Measurements from ENCODE around the gene NDUFC2. TPM values are rescaled to one million over a fixed set of nuclear protein-coding genes. Genes with fewer than 3 reads are reported as not detected.

Gene NDUFC2
- total and polyA plus RNA-seq, 8 donors, result 53.6 to 336 (median 119) TPM; not detected in 1

DNA sequence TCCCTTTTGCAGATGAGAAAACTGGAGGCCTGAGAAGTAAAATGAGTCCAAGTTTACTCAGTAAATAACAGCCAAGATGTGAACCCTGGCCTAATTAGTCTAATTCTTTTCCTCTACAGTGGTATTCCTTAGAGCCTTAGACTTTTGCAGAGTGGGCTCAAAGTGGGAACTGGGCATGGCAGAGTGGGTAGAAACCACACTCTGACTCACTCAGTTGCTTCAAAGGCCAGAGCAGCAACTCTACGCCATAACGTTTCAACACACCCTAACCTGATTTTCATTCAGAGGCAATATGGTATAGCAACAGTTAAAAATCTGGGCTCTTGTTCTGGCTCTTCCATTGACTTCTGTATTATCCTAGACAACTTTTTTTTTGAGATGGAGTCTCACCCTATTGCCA, 13.2 kb downstream of the NDUFC2 start:
- Histone ChIP-seq H3K27me3 (no peaks in the 10 kb centered on the region), H3K4me1 (peaks cover 0 to 7% (median 3%) of the 10 kb centered on the region in 4 donors), H3K4me3 (no peak overlapping the region), H3K27ac (no peak overlapping the region), H3K36me3 (peaks cover 6 to 46% (median 43%) of the 10 kb centered on the region in 4 donors), H3K9me3 (no peaks in the 10 kb centered on the region)
- no peak for DNase-seq
- WGBS, 5 donors, result 65 to 79% (median 76%) methylated on average over 2 of the region's 2 CpGs
- no peak for TF ChIP-seq POLR2AphosphoS5 (IDR thresholded peaks at IDR 0.05)
- TF ChIP-seq POLR2A (IDR thresholded peaks at IDR 0.05), result no peak
- TF ChIP-seq EP300 (IDR thresholded peaks at IDR 0.05), result no peak
- TF ChIP-seq, protein P1, sequence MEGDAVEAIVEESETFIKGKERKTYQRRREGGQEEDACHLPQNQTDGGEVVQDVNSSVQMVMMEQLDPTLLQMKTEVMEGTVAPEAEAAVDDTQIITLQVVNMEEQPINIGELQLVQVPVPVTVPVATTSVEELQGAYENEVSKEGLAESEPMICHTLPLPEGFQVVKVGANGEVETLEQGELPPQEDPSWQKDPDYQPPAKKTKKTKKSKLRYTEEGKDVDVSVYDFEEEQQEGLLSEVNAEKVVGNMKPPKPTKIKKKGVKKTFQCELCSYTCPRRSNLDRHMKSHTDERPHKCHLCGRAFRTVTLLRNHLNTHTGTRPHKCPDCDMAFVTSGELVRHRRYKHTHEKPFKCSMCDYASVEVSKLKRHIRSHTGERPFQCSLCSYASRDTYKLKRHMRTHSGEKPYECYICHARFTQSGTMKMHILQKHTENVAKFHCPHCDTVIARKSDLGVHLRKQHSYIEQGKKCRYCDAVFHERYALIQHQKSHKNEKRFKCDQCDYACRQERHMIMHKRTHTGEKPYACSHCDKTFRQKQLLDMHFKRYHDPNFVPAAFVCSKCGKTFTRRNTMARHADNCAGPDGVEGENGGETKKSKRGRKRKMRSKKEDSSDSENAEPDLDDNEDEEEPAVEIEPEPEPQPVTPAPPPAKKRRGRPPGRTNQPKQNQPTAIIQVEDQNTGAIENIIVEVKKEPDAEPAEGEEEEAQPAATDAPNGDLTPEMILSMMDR (IDR thresholded peaks at IDR 0.05), result no peak
- intact Hi-C loops (cut with DNase I; ENCODE audit: low total_unique reads), result no loop called here

DNA sequence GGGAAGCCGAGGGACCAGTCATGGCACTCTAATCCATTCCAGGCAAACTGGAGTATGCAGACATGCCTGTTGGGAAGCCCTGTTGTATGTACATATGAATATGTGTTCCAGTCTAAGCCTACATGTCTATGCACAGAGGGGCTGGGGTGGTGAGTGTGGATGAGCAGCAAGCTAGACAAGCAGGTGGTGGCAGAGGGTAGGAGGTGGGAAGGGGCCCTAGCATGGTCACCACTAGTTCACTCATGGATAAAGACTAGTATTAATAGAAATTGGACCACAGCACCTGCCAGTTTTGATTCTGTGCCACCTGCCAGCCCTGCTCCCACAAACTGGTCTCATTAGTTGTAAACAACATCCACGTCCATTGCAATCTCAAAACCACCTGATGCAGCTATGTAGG, 14.5 kb downstream of the NDUFC2 start:
- H3K4me1 ChIP-seq, result peaks cover 0 to 14% (median 7%) of the 10 kb centered on the region in 4 donors
- no peak overlapping the region for H3K4me3 ChIP-seq
- TF ChIP-seq POLR2A (IDR thresholded peaks at IDR 0.05), result no peak
- no peak for TF ChIP-seq POLR2AphosphoS5 (IDR thresholded peaks at IDR 0.05)
- TF ChIP-seq, protein P1 (IDR thresholded peaks at IDR 0.05), result no peak
- TF ChIP-seq EP300 (IDR thresholded peaks at IDR 0.05), result no peak
- no peak overlapping the region for H3K27ac ChIP-seq
- no peak for DNase-seq
- no peaks in the 10 kb centered on the region for H3K9me3 ChIP-seq
- intact Hi-C loops (cut with DNase I; ENCODE audit: low total_unique reads), result no loop called here
- no peaks in the 10 kb centered on the region for H3K27me3 ChIP-seq
- WGBS, 5 donors, result 84 to 89% (median 87%) methylated on average over 2 of the region's 2 CpGs
- H3K36me3 ChIP-seq, result peaks cover 0 to 33% (median 30%) of the 10 kb centered on the region in 4 donors

DNA sequence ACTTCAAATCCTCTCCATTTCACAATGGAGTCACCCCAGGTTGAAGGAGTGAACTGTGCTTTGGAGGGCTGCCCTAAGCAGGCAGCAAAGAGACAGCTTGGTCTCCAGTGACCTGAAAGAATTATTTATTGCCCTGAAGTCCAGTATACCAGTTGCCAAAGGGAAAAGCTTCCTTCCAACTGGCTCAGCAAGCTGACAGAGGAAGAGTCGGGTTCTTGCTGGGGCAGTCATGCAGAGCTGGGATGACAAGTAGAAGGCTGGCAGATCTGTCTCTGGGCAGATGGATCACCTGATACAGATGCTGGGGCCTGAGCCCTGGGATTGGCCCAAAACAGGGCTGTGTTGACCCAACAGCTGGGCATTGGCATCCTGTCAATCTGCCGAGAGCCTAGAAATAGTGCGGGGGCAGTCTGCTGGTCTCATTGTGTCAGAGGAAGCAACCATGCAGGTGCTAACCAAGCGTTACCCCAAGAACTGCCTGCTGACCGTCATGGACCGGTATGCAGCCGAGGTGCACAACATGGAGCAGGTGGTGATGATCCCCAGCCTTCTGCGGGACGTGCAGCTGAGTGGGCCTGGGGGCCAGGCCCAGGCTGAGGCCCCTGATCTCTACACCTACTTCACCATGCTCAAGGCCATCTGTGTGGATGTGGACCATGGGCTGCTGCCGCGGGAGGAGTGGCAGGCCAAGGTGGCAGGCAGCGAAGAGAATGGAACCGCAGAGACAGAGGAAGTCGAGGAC, 16.1 kb downstream of the NDUFC2 start, which contains the start of gene THRSP:
THRSP (plus strand) TSS at position 422 of the 742 bp plus-strand sequence; CDS start at position 443, 21 bp downstream.
- H3K36me3 ChIP-seq, result peaks cover 0 to 19% (median 14%) of the 10 kb centered on the region in 4 donors
- peaks cover 0 to 14% (median 7%) of the 10 kb centered on the region in 4 donors for H3K4me1 ChIP-seq
- no peak for TF ChIP-seq POLR2A (IDR thresholded peaks at IDR 0.05)
- H3K9me3 ChIP-seq, result no peaks in the 10 kb centered on the region
- intact Hi-C loops (cut with DNase I; ENCODE audit: low total_unique reads), result no loop called here
- DNase-seq, result no peak
- H3K27me3 ChIP-seq, result no peaks in the 10 kb centered on the region
- no peak within 1 kb of the TSS for H3K27ac ChIP-seq
- WGBS, 5 donors, result 94 to 97% (median 95%) methylated on average over 12 to 14 of the region's 14 CpGs
- no peak within 1 kb of the TSS for H3K4me3 ChIP-seq

DNA sequence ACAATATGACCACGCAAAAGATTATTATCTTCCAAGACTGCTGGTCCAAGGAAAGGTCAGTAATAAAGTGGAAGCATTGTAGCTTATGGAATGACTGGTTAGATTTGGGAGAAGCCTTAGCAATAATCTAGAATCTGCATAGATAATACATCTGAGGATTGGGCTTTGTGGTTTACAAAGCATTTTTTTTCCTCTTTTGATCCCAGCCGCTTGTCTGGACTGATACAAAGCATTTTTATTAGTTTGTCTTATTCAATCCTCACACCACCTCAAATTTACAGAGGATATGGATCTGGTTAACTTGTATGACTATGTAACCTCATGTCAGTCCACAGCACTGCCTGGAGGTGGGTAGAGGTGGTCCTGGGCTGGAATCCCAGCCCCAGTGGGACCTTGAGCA, 17.0 kb downstream of the NDUFC2 start:
- H3K4me3 ChIP-seq, result no peak overlapping the region
- H3K4me1 ChIP-seq, result peaks cover 0 to 14% (median 7%) of the 10 kb centered on the region in 4 donors
- H3K9me3 ChIP-seq, result no peaks in the 10 kb centered on the region
- TF ChIP-seq POLR2A (IDR thresholded peaks at IDR 0.05), result no peak
- no peak for TF ChIP-seq POLR2AphosphoS5 (IDR thresholded peaks at IDR 0.05)
- no peak for TF ChIP-seq EP300 (IDR thresholded peaks at IDR 0.05)
- TF ChIP-seq, protein P1 (IDR thresholded peaks at IDR 0.05), result no peak
- no peak for DNase-seq
- no peaks in the 10 kb centered on the region for H3K27me3 ChIP-seq
- H3K27ac ChIP-seq, result no peak overlapping the region
- WGBS, 5 donors, result 62 to 90% (median 82%) methylated on average over 2 of the region's 2 CpGs
- H3K36me3 ChIP-seq, result peaks cover 0 to 9% (median 6%) of the 10 kb centered on the region in 4 donors
- intact Hi-C loops (cut with DNase I; ENCODE audit: low total_unique reads), result no loop called here

DNA sequence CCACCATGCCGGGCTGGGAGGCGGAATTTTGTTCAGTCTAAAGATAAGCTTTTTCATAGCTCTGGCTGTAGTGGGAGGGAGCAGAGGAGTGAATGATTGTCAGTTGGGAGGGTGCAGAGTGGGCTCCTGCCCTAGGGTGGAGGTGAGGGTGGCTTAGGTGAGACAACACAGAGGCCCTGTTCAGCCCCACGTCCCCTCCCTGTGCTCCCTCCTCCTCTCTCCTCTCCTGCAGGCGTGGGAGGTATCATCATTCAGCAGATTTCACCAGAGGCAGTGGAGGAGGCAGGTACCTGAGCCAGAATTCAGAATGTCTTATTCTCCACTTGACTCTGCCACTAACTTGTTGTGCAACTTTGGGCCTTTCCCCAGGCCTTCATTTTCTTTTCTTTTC, 17.7 kb downstream of the NDUFC2 start:
- no peak for DNase-seq
- TF ChIP-seq EP300 (IDR thresholded peaks at IDR 0.05) (no peak), POLR2A (IDR thresholded peaks at IDR 0.05) (no peak), POLR2AphosphoS5 (IDR thresholded peaks at IDR 0.05) (no peak)
- TF ChIP-seq, protein P1 (IDR thresholded peaks at IDR 0.05), result no peak
- no peak overlapping the region for H3K27ac ChIP-seq
- intact Hi-C loops (cut with DNase I; ENCODE audit: low total_unique reads), result no loop called here
- no peak overlapping the region for H3K4me3 ChIP-seq
- 41 to 56% (median 47%) methylated on average over 4 of the region's 4 CpGs for WGBS, 5 donors
- H3K9me3 ChIP-seq, result no peaks in the 10 kb centered on the region
- no peaks in the 10 kb centered on the region for H3K27me3 ChIP-seq
- peaks cover 0 to 14% (median 7%) of the 10 kb centered on the region in 4 donors for H3K4me1 ChIP-seq
- H3K36me3 ChIP-seq, result peaks cover 0 to 2% (median 0%) of the 10 kb centered on the region in 4 donors

Data from stomach (tissue), 9 donors.